ENCODE measurements around the gene RPP25.
"Not testable (repeated sequence)": the region's sequence is repeated elsewhere in the genome, so short reads cannot be mapped to it uniquely, and the experiment has no call there.

RPP25 gene

DNA sequence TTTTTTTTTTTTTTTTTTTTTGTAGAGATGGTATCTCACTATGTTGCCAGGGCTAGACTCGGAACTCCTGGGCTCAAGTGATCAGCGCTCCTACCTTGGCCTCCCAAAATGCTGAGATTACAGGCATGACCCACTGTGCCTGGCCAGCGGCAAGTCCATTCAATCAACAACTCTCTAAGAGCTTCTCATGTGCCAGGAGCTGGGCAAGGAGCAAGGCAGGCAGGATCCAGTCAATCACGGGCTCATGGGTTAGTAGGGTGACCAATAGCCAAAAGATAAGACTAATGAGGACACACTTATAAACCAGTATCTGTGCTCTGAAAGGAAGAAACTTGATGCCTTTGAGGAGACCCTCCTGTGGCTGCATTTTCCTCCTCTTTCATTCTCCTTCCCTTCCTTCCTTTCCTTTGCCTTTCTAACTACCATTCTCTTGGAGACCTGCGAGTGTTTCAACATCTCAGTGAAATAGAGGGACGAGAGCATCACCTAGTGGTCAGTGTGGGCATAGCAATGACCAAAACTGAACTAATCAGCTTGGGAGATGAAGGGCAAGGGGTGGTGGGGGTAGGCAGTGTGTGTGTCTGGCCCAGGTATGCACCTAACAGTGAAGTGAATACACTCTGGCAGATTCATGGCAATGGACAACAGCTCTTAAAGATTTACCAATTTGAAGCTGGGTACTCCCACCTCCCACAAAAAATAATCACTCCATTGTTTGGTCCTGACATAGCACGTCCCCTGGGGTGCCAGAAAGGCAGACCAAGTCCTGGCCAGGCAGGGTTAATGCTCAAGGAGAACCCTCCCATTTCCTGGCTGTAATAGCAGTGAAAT is 6.3 kb downstream of the RPP25 start:
- H3K36me3 ChIP-seq (replicated peaks; ENCODE audit: low read depth, low read length) = no peaks in the 10 kb centered on the region
- H3K4me2 ChIP-seq (ENCODE audit: low read length) = peak overlapping the region; percentile 36

DNA sequence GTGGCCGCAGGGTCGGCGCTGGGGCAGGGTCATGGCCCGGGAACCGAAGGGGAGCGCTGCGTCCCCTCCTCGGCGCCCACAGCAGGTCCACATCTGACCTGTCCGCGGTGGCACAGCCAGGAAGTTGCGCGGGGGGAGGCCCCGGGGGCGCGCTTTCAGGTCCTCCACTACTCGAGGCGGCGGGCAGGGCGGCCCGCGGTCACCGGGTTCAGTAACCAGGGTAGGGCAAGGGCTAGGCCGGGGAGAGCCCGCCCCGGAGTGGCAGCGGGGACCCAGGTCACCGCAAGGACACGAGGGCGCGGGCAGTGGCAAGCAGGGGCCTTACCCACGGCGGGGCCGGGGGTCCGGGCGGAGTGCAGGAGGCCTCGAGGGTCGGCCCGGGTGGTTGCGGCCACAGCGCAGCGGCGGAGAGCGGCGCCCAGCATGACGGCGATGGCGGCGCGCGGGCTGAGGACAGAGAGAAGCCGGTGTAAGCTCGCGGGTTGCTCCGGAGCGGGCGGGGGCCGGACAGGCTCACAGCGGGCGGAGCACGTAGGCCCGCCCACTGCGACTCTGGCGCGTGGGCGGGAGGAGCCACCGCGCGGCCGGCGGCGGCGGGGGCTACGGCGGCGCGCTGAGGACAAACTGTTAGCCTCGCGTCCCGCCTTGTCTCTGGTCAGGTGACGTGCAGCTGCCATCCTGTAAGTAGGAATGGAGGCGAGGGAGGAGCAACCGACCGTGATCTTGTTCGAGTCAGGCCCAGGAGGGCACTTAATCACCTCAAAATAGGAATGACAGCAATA is 18.8 kb downstream of the RPP25 start, which contains the start of gene COX5A:
TSS of gene COX5A (minus strand) at position 484 of the 782 bp plus-strand sequence. CDS start at position 425, 59 bp downstream.
- Histone ChIP-seq H3K9ac (ENCODE audit: low read length) (peak within 1 kb of the TSS; percentile 95), H3K4me3 (ENCODE audit: low read length) (peak within 1 kb of the TSS; percentile 87), H3K9me3 (ENCODE audit: insufficient read depth, low read length) (no peaks in the 10 kb centered on the region), H3K4me2 (ENCODE audit: low read length) (peak within 1 kb of the TSS; percentile 95), H3K27me3 (ENCODE audit: low read depth, low read length) (peaks cover 2% of the 10 kb centered on the region; the same call in 1 of the 2 replicates), H3K4me1 (ENCODE audit: low read length) (peaks cover 21% of the 10 kb centered on the region), H2AFZ (ENCODE audit: low read depth, low read length) (peak within 1 kb of the TSS; percentile 62; the same call in 1 of the 2 replicates), H3K79me2 (ENCODE audit: low read length) (peaks cover 52% of the 10 kb centered on the region), H3K27ac (ENCODE audit: low read length) (peak within 1 kb of the TSS; percentile 83), H3K36me3 (replicated peaks; ENCODE audit: low read depth, low read length) (peaks cover 18% of the 10 kb centered on the region), H4K20me1 (ENCODE audit: insufficient read depth, low read length) (peaks cover 21% of the 10 kb centered on the region)
- TF ChIP-seq EZH2phosphoT487 (IDR thresholded peaks at IDR 0.05; ENCODE audit: low read depth) = no peak
- TF ChIP-seq, protein P1, sequence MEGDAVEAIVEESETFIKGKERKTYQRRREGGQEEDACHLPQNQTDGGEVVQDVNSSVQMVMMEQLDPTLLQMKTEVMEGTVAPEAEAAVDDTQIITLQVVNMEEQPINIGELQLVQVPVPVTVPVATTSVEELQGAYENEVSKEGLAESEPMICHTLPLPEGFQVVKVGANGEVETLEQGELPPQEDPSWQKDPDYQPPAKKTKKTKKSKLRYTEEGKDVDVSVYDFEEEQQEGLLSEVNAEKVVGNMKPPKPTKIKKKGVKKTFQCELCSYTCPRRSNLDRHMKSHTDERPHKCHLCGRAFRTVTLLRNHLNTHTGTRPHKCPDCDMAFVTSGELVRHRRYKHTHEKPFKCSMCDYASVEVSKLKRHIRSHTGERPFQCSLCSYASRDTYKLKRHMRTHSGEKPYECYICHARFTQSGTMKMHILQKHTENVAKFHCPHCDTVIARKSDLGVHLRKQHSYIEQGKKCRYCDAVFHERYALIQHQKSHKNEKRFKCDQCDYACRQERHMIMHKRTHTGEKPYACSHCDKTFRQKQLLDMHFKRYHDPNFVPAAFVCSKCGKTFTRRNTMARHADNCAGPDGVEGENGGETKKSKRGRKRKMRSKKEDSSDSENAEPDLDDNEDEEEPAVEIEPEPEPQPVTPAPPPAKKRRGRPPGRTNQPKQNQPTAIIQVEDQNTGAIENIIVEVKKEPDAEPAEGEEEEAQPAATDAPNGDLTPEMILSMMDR (IDR thresholded peaks at IDR 0.05; ENCODE audit: low read depth, low read length) = no peak; the same call in 1 of the 2 replicates

More for the DNA sequence above, 6.3 kb downstream of the RPP25 start:
- Histone ChIP-seq H3K4me1 (ENCODE audit: low read length) (0 out of 2 replicates have a peak, but pooled peaks cover 3% of the 10 kb centered on the region), H3K9me3 (ENCODE audit: insufficient read depth, low read length) (no peaks in the 10 kb centered on the region), H3K79me2 (ENCODE audit: low read length) (no peaks in the 10 kb centered on the region), H3K27ac (ENCODE audit: low read length) (no peak overlapping the region), H2AFZ (ENCODE audit: low read depth, low read length) (0 out of 2 replicates have a peak overlapping the region, but pooled peaks have one; percentile 15), H3K4me3 (ENCODE audit: low read length) (no peak overlapping the region), H3K9ac (ENCODE audit: low read length) (no peak overlapping the region), H3K27me3 (ENCODE audit: low read depth, low read length) (no peaks in the 10 kb centered on the region; the same call in 1 of the 2 replicates), H4K20me1 (ENCODE audit: insufficient read depth, low read length) (no peaks in the 10 kb centered on the region)
- TF ChIP-seq, protein P1 (IDR thresholded peaks at IDR 0.05; ENCODE audit: low read depth, low read length) = peak; percentile 99
- TF ChIP-seq EZH2phosphoT487 (IDR thresholded peaks at IDR 0.05; ENCODE audit: low read depth) = no peak

GRCh38 chr15:74937272-74937589 is 19.3 kb downstream of the RPP25 start:
- H3K27me3 ChIP-seq (ENCODE audit: low read depth, low read length) = no peaks in the 10 kb centered on the region
- no peak for TF ChIP-seq EZH2phosphoT487 (IDR thresholded peaks at IDR 0.05; ENCODE audit: low read depth)
- TF ChIP-seq, protein P1 (IDR thresholded peaks at IDR 0.05; ENCODE audit: low read depth, low read length) = no peak
- H3K4me2 ChIP-seq (ENCODE audit: low read length) = peak overlapping the region; percentile 95
- peak overlapping the region; percentile 87 for H3K4me3 ChIP-seq (ENCODE audit: low read length)
- H4K20me1 ChIP-seq (ENCODE audit: insufficient read depth, low read length) = peaks cover 26% of the 10 kb centered on the region
- H3K27ac ChIP-seq (ENCODE audit: low read length) = peak overlapping the region; percentile 83
- H3K79me2 ChIP-seq (ENCODE audit: low read length) = peaks cover 57% of the 10 kb centered on the region
- no peaks in the 10 kb centered on the region for H3K9me3 ChIP-seq (ENCODE audit: insufficient read depth, low read length)
- H3K4me1 ChIP-seq (ENCODE audit: low read length) = peaks cover 25% of the 10 kb centered on the region
- H2AFZ ChIP-seq (ENCODE audit: low read depth, low read length) = 0 out of 2 replicates have a peak overlapping the region, but pooled peaks have one; percentile 0
- H3K36me3 ChIP-seq (replicated peaks; ENCODE audit: low read depth, low read length) = peaks cover 18% of the 10 kb centered on the region
- peak overlapping the region; percentile 95 for H3K9ac ChIP-seq (ENCODE audit: low read length)

GRCh38 chr15:74935193-74935592 is 21.4 kb downstream of the RPP25 start:
- H4K20me1 ChIP-seq (ENCODE audit: insufficient read depth, low read length) = peaks cover 34% of the 10 kb centered on the region
- not testable (repeated sequence) for H3K4me3 ChIP-seq (ENCODE audit: low read length); H3K27ac ChIP-seq (ENCODE audit: low read length); H3K27me3 ChIP-seq (ENCODE audit: low read depth, low read length); H3K9me3 ChIP-seq (ENCODE audit: insufficient read depth, low read length); H3K4me2 ChIP-seq (ENCODE audit: low read length); H2AFZ ChIP-seq (ENCODE audit: low read depth, low read length); H3K9ac ChIP-seq (ENCODE audit: low read length)
- peaks cover 76% of the 10 kb centered on the region for H3K79me2 ChIP-seq (ENCODE audit: low read length)
- peaks cover 21% of the 10 kb centered on the region for H3K36me3 ChIP-seq (replicated peaks; ENCODE audit: low read depth, low read length)
- peaks cover 31% of the 10 kb centered on the region for H3K4me1 ChIP-seq (ENCODE audit: low read length)

All from OCI-LY3 (cell line).